Activated CD4-positive, alpha-beta T cell treated with anti-CD3 and anti-CD28 coated beads for 36 hours (primary cell): ENCODE measurements around the gene KIRREL1. TPM values are rescaled to one million over a fixed set of nuclear protein-coding genes. Genes with fewer than 3 reads are reported as not detected.

Experiments used
- ATAC-seq: fragments of 200-7000 bp; cut with Tn5 transposase; one replicate; pipeline ENCODE4 v1.10.0; 2021; ENCODE audit warnings: mild to moderate bottlenecking, moderate library complexity
- CTCF ChIA-PET: fragments of 350-600 bp; sonication (Branson Sonifier 250); formaldehyde crosslinking; loops from one replicate; lab custom pipeline; 2021; ENCODE audit warnings: antibody characterized with exemption; lab: Charles Lee
- POLR2A ChIA-PET: fragments of 350-600 bp; sonication (Branson Sonifier 250); formaldehyde crosslinking; loops from one replicate; lab custom pipeline; 2021; ENCODE audit warnings: antibody characterized with exemption, inconsistent platforms; lab: Charles Lee
- DNase-seq: peaks from one replicate; pipeline ENCODE4 v3.0.0-alpha.2; 2020
- H3K27ac Mint-ChIP-seq: one replicate; pipeline ENCODE4 v1.8.0; 2021; ENCODE audit warnings: mixed read lengths
- H3K27me3 Mint-ChIP-seq: one replicate; pipeline ENCODE4 v1.8.0; 2021; ENCODE audit warnings: mixed read lengths
- H3K36me3 Mint-ChIP-seq: one replicate; pipeline ENCODE4 v1.8.0; 2021; ENCODE audit warnings: low read depth, mixed read lengths
- H3K4me1 Mint-ChIP-seq: one replicate; pipeline ENCODE4 v1.8.0; 2021; ENCODE audit warnings: mixed read lengths
- H3K4me3 Mint-ChIP-seq: one replicate; pipeline ENCODE4 v1.8.0; 2021; ENCODE audit warnings: mild to moderate bottlenecking, moderate library complexity, mixed read lengths
- H3K9me3 Mint-ChIP-seq: one replicate; pipeline ENCODE4 v1.8.0; 2021; ENCODE audit warnings: low read depth, mixed read lengths
- intact Hi-C, 2 experiments: fragments of 100-400 bp; cut with DNase I in 1 of 2; cut with micrococcal nuclease in 1 of 2; formaldehyde crosslinking; loops; one replicate each; pipeline versions ENCODE4 v1.14.2 to v1.15.1; 2022 to 2024; cut with DNase I, micrococcal nuclease
- total RNA-seq, 2 experiments: library from RNA; stranded (reverse); gene quantifications; one replicate each; pipeline ENCODE4 v1.2.3, GENCODE V29; 2021

Gene KIRREL1
- total RNA-seq, 2 experiments from 2014 or later = 0.21 to 0.25 TPM

DNA sequence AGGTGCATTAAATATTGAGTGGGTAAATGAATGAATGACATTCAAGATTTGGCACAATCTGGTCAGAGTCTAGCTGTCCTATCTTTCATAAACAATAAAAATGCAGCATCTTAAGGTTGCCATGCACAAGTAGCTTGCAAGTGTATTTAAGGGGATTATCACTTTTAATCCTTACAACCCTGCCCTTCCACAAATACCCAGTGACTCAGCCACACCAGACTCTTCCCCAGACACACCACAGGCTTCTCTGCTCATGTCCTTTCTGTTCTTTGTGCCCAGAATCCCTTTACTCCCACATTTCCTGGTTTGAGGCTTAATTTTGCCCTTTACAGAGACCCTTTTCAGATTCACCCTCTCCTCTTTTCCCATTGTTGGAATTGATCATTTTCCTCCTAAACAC, 59.8 kb downstream of the KIRREL1 start:
- Mint-ChIP-seq H3K4me1 (no peaks in the 10 kb centered on the region), H3K27me3 (peaks cover 4% of the 10 kb centered on the region), H3K27ac (no peak overlapping the region), H3K9me3 (no peaks in the 10 kb centered on the region), H3K36me3 (no peaks in the 10 kb centered on the region), H3K4me3 (no peak overlapping the region)
- ATAC-seq (no peak), DNase-seq (no peak)
- ChIA-PET CTCF (no interaction called here), POLR2A (no interaction called here)
- intact Hi-C loops = no loop called here

DNA sequence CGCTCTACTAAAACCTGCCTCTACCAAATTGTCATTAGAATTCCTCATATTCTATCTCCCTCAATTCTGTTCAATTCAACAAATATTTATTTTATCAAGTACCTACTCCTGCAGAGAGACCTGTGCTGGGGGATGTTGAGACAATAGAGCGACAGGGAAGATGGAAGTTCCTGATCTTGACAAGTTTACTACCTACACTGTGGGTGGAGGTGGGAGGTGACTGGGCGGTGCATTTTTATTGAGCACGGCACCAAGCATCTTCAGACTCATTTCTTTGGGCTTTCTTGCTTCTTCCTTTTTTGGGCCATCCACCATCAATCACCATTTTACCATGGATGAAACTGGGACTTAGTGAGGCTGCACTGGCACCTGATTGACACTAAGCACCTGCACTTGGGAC, 61.3 kb downstream of the KIRREL1 start:
- no peak for ATAC-seq
- H3K36me3 Mint-ChIP-seq = no peaks in the 10 kb centered on the region
- no peak overlapping the region for H3K4me3 Mint-ChIP-seq
- peaks cover 4% of the 10 kb centered on the region for H3K27me3 Mint-ChIP-seq
- H3K27ac Mint-ChIP-seq = no peak overlapping the region
- DNase-seq = no peak
- H3K4me1 Mint-ChIP-seq = no peaks in the 10 kb centered on the region
- CTCF ChIA-PET = interaction anchor here (1.4 kb wide), 1 partner anchor 63 kb away, joined by 4 read pairs; no protein-coding TSS in a partner anchor
- intact Hi-C loops = no loop called here
- POLR2A ChIA-PET = no interaction called here
- H3K9me3 Mint-ChIP-seq = no peaks in the 10 kb centered on the region

DNA sequence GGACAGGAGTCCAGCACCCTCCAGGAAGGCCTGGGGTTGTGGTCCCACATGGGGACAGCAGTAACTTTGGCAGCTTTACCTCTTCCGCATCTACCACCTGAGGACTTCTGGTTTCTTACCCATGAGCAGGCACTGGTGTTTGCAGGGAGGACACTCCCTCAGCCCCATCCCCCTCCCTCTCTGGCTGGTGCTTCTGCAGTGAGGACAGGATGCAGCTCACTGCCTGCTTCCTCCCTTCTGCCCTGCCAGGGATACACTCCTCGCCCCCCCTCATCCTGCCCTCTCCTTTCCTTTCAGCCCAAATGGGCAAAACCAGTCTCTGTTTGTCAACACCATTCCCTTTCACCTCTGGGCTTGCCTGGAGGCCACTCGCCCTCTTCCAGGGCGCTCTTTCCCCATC, 62.4 kb downstream of the KIRREL1 start:
- ChIA-PET POLR2A (no interaction called here), CTCF (no interaction called here)
- no peaks in the 10 kb centered on the region for H3K4me1 Mint-ChIP-seq
- H3K27ac Mint-ChIP-seq = no peak overlapping the region
- peaks cover 4% of the 10 kb centered on the region for H3K27me3 Mint-ChIP-seq
- intact Hi-C loops = no loop called here
- DNase-seq (no peak), ATAC-seq (no peak)
- H3K9me3 Mint-ChIP-seq = no peaks in the 10 kb centered on the region
- H3K4me3 Mint-ChIP-seq = no peak overlapping the region
- H3K36me3 Mint-ChIP-seq = no peaks in the 10 kb centered on the region

DNA sequence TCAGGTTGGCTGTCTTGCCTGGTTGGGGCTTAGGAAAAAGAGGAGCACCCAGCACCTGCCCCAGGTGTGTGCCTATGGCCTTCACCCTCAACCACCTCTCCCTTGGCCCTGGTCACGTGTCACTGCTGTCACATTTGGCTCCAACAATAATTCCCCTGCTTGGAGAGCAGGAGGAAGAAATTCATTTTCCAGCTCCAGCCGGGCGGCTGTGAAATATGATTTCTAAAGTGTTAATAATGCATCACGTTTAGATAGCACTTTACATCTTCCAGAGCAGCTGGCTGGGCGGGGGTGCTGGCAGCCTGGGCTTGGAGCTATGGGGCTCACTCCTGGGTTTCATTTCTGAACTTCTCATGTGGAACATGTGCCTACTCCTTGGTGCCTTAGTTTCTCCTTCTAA, 63.1 kb downstream of the KIRREL1 start:
- no peaks in the 10 kb centered on the region for H3K36me3 Mint-ChIP-seq
- DNase-seq (no peak), ATAC-seq (no peak)
- no peak overlapping the region for H3K27ac Mint-ChIP-seq
- ChIA-PET CTCF (no interaction called here), POLR2A (no interaction called here)
- intact Hi-C loops = no loop called here
- no peaks in the 10 kb centered on the region for H3K9me3 Mint-ChIP-seq
- no peaks in the 10 kb centered on the region for H3K4me1 Mint-ChIP-seq
- H3K27me3 Mint-ChIP-seq = peaks cover 4% of the 10 kb centered on the region
- no peak overlapping the region for H3K4me3 Mint-ChIP-seq

DNA sequence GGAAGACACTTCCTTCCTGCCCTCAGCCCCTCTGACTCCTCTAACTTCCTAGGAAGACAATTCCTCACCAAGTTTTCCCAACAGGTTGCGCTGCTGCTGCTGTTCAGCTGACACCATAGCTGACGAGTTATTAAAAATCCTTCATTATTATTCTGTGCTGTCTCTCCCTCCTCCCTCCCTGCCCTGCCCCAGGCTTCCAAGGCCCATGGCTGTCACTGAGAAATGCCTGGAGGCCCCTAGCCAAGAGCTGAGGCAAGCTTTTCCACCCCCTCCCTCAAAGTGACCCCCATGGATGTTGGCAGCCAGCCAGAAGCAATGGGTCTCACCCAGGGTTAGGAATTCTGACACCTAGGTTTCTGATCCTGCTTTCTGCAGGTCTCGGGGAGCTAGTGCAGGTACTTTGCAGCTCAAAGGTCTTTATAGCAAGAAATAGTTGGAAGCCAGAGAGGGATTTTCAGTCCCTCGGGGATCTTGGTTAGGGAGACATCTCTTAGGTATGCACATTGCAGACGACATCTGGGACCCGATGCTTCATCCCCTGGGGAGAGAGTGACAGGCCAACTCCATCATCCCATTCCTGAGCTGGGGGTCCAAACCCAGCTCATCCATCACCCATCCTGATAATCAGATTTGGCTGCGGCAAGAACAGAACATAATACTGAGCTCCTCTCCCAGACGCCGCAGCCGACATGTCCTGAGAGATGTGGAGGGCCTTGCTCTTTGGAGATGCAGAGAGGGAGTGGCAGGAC, 65.0 kb downstream of the KIRREL1 start:
- no peak for DNase-seq
- H3K4me3 Mint-ChIP-seq = no peak overlapping the region
- POLR2A ChIA-PET = no interaction called here

DNA sequence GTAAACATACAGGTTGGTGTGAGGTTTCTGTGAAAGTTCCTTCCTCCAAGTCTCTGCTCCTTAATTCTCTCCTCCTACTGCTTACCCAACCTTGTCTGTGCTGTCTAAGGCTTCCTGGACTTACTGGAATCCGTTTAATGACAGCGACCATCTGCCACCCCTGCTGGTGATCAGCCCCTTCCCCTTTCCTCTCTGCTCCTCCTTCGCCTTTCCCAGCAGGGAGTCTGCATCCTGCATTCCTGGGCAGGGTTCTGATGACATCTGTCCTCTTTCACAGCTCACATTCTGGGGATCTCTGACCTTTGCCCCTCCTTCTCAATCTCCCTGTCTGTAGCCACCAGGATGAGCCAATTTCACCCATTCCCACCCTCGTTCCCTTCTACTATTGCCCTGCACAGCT, 66.5 kb downstream of the KIRREL1 start:
- intact Hi-C loops = no loop called here
- DNase-seq = no peak
- no peak for ATAC-seq
- Mint-ChIP-seq H3K4me1 (no peaks in the 10 kb centered on the region), H3K27ac (no peak overlapping the region), H3K27me3 (peaks cover 4% of the 10 kb centered on the region), H3K36me3 (no peaks in the 10 kb centered on the region), H3K4me3 (no peak overlapping the region), H3K9me3 (no peaks in the 10 kb centered on the region)
- CTCF ChIA-PET = no interaction called here
- POLR2A ChIA-PET = no interaction called here

More for the DNA sequence above, 65.0 kb downstream of the KIRREL1 start:
- intact Hi-C loops = no loop called here
- H3K27me3 Mint-ChIP-seq = peaks cover 1% of the 10 kb centered on the region
- no peak for ATAC-seq
- no peaks in the 10 kb centered on the region for H3K36me3 Mint-ChIP-seq
- CTCF ChIA-PET = interaction anchor here (0.6 to 0.7 kb wide), 3 partner anchors 66 to 1302 kb away, joined by 3 to 4 read pairs (median 3); no protein-coding TSS in a partner anchor
- no peaks in the 10 kb centered on the region for H3K9me3 Mint-ChIP-seq
- no peak overlapping the region for H3K27ac Mint-ChIP-seq
- no peaks in the 10 kb centered on the region for H3K4me1 Mint-ChIP-seq

DNA sequence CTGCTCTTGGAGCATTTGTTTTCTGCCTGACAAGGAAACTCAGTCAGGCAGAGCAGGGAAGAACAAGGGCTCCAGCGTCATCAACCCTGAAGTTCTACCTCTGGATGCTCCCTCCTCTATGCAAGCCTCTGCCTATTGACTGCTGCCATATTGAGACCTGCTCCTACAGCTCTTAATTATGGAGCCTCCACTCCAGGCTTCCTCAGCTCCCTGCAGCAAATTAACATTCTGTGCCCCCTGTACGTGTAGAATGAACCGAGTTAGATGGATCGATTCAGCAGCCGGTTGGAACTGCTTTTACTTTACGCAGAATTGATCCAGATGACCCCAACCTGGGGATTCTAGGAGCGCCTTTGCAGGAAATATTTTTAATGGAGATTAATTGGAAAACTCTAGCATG, 68.7 kb downstream of the KIRREL1 start:
- no peak for ATAC-seq
- H3K4me1 Mint-ChIP-seq = no peaks in the 10 kb centered on the region

DNA sequence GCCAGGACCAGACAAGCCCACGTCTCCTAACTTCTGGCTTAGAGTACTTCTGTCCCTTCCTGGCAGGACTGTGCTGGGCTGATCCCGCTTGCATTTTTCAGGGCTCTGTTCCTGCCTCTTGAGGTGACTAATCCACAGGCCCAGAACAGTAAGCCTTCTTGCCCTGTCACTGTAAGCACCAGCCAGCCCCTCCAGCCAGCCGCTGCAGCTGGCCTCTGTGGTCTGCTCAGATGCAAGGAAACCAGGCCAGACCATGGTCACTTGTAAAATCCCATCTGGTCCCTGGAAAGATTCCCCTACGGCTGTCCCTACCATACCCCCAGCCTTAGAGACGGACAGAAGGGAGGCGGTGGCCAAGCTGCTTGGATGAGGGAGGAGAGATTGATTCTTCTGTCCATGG, 74.2 kb downstream of the KIRREL1 start:
- H3K9me3 Mint-ChIP-seq = no peaks in the 10 kb centered on the region
- intact Hi-C loops = no loop called here

More for the DNA sequence above, 68.7 kb downstream of the KIRREL1 start:
- no peak for DNase-seq
- intact Hi-C loops = no loop called here
- POLR2A ChIA-PET = no interaction called here
- Mint-ChIP-seq H3K27ac (no peak overlapping the region), H3K9me3 (no peaks in the 10 kb centered on the region), H3K36me3 (no peaks in the 10 kb centered on the region), H3K4me3 (no peak overlapping the region), H3K27me3 (peaks cover 10% of the 10 kb centered on the region)
- CTCF ChIA-PET = no interaction called here

DNA sequence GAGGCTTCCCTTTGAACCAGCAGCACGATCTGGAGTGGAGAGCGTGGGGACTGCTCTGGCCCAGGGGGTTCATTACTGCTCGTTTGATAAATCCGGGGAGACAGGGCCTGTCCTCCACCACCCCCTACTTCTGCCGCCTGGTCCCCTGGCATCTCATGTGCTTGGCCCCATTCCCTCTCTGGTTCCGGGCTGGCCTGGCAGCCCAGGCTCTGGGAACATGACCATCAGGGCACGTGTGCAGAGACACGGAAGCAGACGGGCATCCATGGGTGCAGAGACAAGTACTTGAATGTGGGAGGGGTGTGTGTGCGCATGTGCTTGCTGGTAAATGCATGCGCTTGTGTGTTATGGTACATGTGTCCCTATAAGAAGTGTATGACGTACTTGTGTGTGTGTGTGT, 75.5 kb downstream of the KIRREL1 start:
- no peak for DNase-seq

More for the DNA sequence above, 74.2 kb downstream of the KIRREL1 start:
- CTCF ChIA-PET = no interaction called here
- POLR2A ChIA-PET = no interaction called here
- H3K36me3 Mint-ChIP-seq = no peaks in the 10 kb centered on the region
- H3K4me1 Mint-ChIP-seq = no peaks in the 10 kb centered on the region
- H3K27ac Mint-ChIP-seq = no peak overlapping the region
- H3K4me3 Mint-ChIP-seq = no peak overlapping the region
- no peak for DNase-seq
- ATAC-seq = no peak
- H3K27me3 Mint-ChIP-seq = peaks cover 12% of the 10 kb centered on the region

DNA sequence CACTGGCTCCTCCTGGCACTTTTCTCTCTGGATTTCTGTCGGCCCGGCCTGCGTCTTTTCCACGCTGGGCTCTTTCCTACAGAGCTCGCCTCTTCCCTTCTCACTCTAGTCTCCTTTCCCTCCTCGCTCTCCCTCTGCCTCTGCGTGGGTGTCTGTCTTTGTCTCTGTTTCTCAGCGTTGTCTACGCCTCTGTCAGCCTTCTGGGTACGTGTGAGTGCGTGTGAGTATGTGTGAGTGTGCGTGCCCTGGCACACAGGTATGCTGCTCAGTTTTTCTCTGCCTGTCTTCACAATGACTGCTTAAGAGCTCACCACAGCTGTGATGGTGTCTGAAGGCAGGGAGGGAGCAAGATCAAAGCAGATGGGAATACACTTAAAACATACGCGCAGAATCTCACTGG, 77.7 kb downstream of the KIRREL1 start:
- Mint-ChIP-seq H3K27me3 (peaks cover 4% of the 10 kb centered on the region), H3K4me3 (no peak overlapping the region), H3K4me1 (no peaks in the 10 kb centered on the region), H3K9me3 (no peaks in the 10 kb centered on the region), H3K36me3 (no peaks in the 10 kb centered on the region), H3K27ac (no peak overlapping the region)
- ATAC-seq (no peak), DNase-seq (no peak)
- POLR2A ChIA-PET = no interaction called here
- intact Hi-C loops = no loop called here
- CTCF ChIA-PET = no interaction called here

More for the DNA sequence above, 75.5 kb downstream of the KIRREL1 start:
- POLR2A ChIA-PET = no interaction called here
- intact Hi-C loops = no loop called here
- no peaks in the 10 kb centered on the region for H3K9me3 Mint-ChIP-seq
- no peak for ATAC-seq
- no peak overlapping the region for H3K27ac Mint-ChIP-seq
- peaks cover 7% of the 10 kb centered on the region for H3K27me3 Mint-ChIP-seq
- CTCF ChIA-PET = interaction anchor here (0.9 kb wide), 1 partner anchor 38 kb away, joined by 3 read pairs; no protein-coding TSS in a partner anchor
- no peaks in the 10 kb centered on the region for H3K36me3 Mint-ChIP-seq
- no peaks in the 10 kb centered on the region for H3K4me1 Mint-ChIP-seq
- no peak overlapping the region for H3K4me3 Mint-ChIP-seq

DNA sequence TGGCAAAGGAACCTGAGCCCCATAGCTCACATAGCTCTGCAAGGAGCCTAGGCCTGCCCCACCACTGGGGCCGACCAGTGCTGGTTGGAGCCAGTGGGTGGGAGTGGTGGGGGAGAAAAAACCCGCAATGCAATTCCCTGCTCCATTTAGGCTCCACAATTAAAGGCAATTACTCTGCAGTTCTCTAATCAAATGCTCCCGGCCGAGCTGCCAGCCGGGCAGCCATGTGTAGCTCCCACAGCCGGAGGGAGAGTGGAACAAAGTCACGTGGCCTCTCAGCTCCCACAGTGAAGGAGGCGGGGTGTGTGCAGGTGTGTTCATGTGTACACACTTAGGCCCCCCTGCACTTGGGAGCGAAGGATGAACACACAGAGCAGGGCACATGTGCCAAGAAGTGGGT, 81.6 kb downstream of the KIRREL1 start:
- intact Hi-C loops = no loop called here
- DNase-seq = no peak
- H3K27ac Mint-ChIP-seq = no peak overlapping the region
- H3K36me3 Mint-ChIP-seq = no peaks in the 10 kb centered on the region
- ATAC-seq = no peak
- no peaks in the 10 kb centered on the region for H3K9me3 Mint-ChIP-seq
- H3K27me3 Mint-ChIP-seq = peaks cover 2% of the 10 kb centered on the region
- ChIA-PET CTCF (interaction anchor here (0.7 kb wide), 1 partner anchor 26 kb away, joined by 4 read pairs; no protein-coding TSS in a partner anchor), POLR2A (no interaction called here)
- H3K4me3 Mint-ChIP-seq = no peak overlapping the region
- no peaks in the 10 kb centered on the region for H3K4me1 Mint-ChIP-seq

DNA sequence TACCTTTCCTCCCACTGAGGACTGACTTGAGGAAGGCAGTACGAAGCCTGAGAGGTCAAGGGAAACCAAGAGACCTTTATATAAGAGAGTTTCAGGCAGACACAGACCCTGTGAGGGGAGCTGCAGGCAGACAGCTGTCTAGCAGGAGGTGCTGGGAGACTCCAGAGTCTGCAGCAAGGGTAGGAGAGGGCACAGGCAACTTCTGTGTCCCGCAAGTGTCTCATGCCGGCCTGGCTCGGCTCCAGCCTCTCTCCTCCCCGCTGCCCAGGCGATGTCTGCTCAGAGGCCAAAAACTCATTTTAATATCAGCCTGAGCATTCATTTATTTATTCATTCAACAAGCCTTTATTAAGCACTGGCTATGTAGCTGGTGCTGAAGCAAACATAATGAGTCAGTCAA, 83.0 kb downstream of the KIRREL1 start:
- no peak for ATAC-seq
- intact Hi-C loops = no loop called here
- H3K36me3 Mint-ChIP-seq = no peaks in the 10 kb centered on the region
- no peaks in the 10 kb centered on the region for H3K9me3 Mint-ChIP-seq
- no peak for DNase-seq
- H3K4me1 Mint-ChIP-seq = no peaks in the 10 kb centered on the region
- no peak overlapping the region for H3K4me3 Mint-ChIP-seq
- ChIA-PET POLR2A (no interaction called here), CTCF (interaction anchor here (0.6 to 0.7 kb wide), 2 partner anchors 13 to 541 kb away, joined by 3 read pairs; no protein-coding TSS in a partner anchor)
- no peak overlapping the region for H3K27ac Mint-ChIP-seq
- no peaks in the 10 kb centered on the region for H3K27me3 Mint-ChIP-seq
